Sigmoid colon (tissue), 4 donors: ENCODE results near the gene CCDC159.

Experiments used
- EP300 ChIP-seq, 4 donors: sonication (generic); formaldehyde crosslinking; IDR thresholded peaks; one replicate each; pipeline ENCODE4 v1.6.1; 2017; ENCODE audit warnings: antibody characterized with exemption in 4 of 4
- POLR2A ChIP-seq, 2 donors: fragments of 450-650 bp; IDR thresholded peaks; one replicate each; pipeline ENCODE4 v1.6.1; 2016; ENCODE audit warnings: antibody characterized with exemption in 2 of 2, mild to moderate bottlenecking in 2 of 2, moderate library complexity in 2 of 2
- POLR2AphosphoS5 ChIP-seq, 4 donors: sonication (generic); formaldehyde crosslinking; IDR thresholded peaks; one replicate each; pipeline ENCODE4 v1.6.1; 2017; ENCODE audit warnings: antibody characterized with exemption in 4 of 4
- TF ChIP-seq, protein P1 (sequence below), 4 experiments: fragments of 450-650 bp in 3 of 4; fragments of 200-600 bp in 1 of 4; IDR thresholded peaks; one replicate each; pipeline ENCODE4 v1.5.1; 2016 to 2019; ENCODE audit warnings: antibody characterized with exemption in 4 of 4, mild to moderate bottlenecking in 3 of 4, moderate library complexity in 2 of 4

DNA sequence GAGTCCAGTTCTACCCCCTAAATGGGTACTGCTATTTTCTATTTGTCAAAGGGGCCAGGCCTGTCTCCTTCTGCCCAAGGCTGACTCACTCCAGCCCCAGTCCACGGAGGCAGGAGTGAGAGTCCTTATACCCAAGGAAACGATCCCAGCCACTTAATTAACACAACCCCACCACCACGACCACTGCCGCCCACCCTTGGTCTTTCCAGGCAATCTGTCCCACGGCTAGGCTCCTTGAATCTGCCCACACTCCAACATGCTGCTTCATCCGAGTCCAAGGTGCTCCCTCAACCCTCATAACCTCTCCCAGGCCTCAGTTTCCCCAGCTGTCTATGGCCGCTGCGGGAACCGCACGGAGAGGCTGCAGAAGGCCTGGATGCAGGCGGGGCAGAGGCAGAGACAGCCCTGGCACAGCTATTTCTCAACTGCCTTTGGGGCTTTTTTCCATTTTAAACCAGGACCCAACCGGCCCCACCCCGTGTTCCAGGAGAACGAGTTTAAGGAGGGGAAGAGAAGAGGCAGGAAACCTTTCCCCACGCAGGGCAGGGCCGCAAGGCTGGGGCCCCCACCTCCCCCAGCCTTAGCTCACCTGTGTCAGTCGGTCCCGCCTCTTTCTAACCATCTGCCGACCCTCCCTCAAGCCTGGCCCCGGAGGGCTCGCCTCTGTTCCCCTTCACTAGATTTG, 7.6 kb upstream of the CCDC159 start:
- TF ChIP-seq, protein P1, sequence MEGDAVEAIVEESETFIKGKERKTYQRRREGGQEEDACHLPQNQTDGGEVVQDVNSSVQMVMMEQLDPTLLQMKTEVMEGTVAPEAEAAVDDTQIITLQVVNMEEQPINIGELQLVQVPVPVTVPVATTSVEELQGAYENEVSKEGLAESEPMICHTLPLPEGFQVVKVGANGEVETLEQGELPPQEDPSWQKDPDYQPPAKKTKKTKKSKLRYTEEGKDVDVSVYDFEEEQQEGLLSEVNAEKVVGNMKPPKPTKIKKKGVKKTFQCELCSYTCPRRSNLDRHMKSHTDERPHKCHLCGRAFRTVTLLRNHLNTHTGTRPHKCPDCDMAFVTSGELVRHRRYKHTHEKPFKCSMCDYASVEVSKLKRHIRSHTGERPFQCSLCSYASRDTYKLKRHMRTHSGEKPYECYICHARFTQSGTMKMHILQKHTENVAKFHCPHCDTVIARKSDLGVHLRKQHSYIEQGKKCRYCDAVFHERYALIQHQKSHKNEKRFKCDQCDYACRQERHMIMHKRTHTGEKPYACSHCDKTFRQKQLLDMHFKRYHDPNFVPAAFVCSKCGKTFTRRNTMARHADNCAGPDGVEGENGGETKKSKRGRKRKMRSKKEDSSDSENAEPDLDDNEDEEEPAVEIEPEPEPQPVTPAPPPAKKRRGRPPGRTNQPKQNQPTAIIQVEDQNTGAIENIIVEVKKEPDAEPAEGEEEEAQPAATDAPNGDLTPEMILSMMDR (IDR thresholded peaks at IDR 0.05), result no peak
- TF ChIP-seq EP300 (IDR thresholded peaks at IDR 0.05) (no peak), POLR2A (IDR thresholded peaks at IDR 0.05) (no peak), POLR2AphosphoS5 (IDR thresholded peaks at IDR 0.05) (no peak)
